T-helper 2 cell treated with Interferon-gamma antibody and Interleukin-4, amounts not matched to agents 100 ng/mL and 5 ng/mL, for 36 hours (primary cell): ENCODE results near the gene PTPRN2. TPM values are rescaled to one million over a fixed set of nuclear protein-coding genes. Genes with fewer than 3 reads are reported as not detected.
"Not testable (repeated sequence)": the region's sequence is repeated elsewhere in the genome, so short reads cannot be mapped to it uniquely, and the experiment has no call there.

ENCODE experiments used
- intact Hi-C: fragments of 100-400 bp; cut with micrococcal nuclease; formaldehyde crosslinking; loops from one replicate; pipeline ENCODE4 v1.15.1; 2023
- total RNA-seq: library from RNA; stranded (reverse); gene quantifications from 2 replicates; pipeline ENCODE4 v1.2.3, GENCODE V29; 2022

Gene PTPRN2
- total RNA-seq, 1 donor from 2014 or later, result 5.1 TPM

- intact Hi-C loops, result no loop called here
Observed at GRCh38 chr7:158389514-158390425, 197.9 kb downstream of the PTPRN2 start.

GRCh38 chr7:158388928-158389327 lies 198.7 kb downstream of the PTPRN2 start:
- intact Hi-C loops, result no loop called here

- intact Hi-C loops, result no loop called here
Observed at GRCh38 chr7:158388072-158388471, 199.6 kb downstream of the PTPRN2 start.

GRCh38 chr7:158387546-158387891 lies 200.1 kb downstream of the PTPRN2 start:
- intact Hi-C loops, result no loop called here

GRCh38 chr7:158386866-158387545 lies 200.6 kb downstream of the PTPRN2 start:
- intact Hi-C loops, result no loop called here

- intact Hi-C loops, result no loop called here
Observed at GRCh38 chr7:158386355-158386618, 201.3 kb downstream of the PTPRN2 start.

- intact Hi-C loops, result not testable (repeated sequence)
Observed at GRCh38 chr7:158385496-158386354, 201.9 kb downstream of the PTPRN2 start.

- intact Hi-C loops, result no loop called here
Observed at GRCh38 chr7:158384746-158385145, 202.9 kb downstream of the PTPRN2 start.

GRCh38 chr7:158383665-158384064 lies 204.0 kb downstream of the PTPRN2 start:
- intact Hi-C loops, result no loop called here

- intact Hi-C loops, result no loop called here
Observed at GRCh38 chr7:158382363-158383254, 205.0 kb downstream of the PTPRN2 start.

GRCh38 chr7:158381956-158382355 lies 205.7 kb downstream of the PTPRN2 start:
- intact Hi-C loops, result no loop called here

GRCh38 chr7:158378978-158379377 lies 208.6 kb downstream of the PTPRN2 start:
- intact Hi-C loops, result no loop called here

- intact Hi-C loops, result no loop called here
Observed at GRCh38 chr7:158377800-158378623, 209.6 kb downstream of the PTPRN2 start.

GRCh38 chr7:158376839-158377186 lies 210.8 kb downstream of the PTPRN2 start:
- intact Hi-C loops, result not testable (repeated sequence)

GRCh38 chr7:158376146-158376838 lies 211.3 kb downstream of the PTPRN2 start:
- intact Hi-C loops, result not testable (repeated sequence)

GRCh38 chr7:158375034-158375433 lies 212.6 kb downstream of the PTPRN2 start:
- intact Hi-C loops, result no loop called here

- intact Hi-C loops, result no loop called here
Observed at GRCh38 chr7:158374586-158374985, 213.0 kb downstream of the PTPRN2 start.

- intact Hi-C loops, result no loop called here
Observed at GRCh38 chr7:158374146-158374545, 213.5 kb downstream of the PTPRN2 start.

- intact Hi-C loops, result no loop called here
Observed at GRCh38 chr7:158373476-158374133, 214.0 kb downstream of the PTPRN2 start.
